Endothelial cell of umbilical vein (primary cell): ENCODE results near the gene FUT7. TPM values are rescaled to one million over a fixed set of nuclear protein-coding genes. Genes with fewer than 3 reads are reported as not detected.

ENCODE experiments used
- BruUV-seq: library from RNA; stranded (reverse); fragments of 400-500 nt; replicated peaks from 2 replicates; lab custom pipeline; 2021; lab: Mats Ljungman, UMichigan
- CTCF ChIA-PET: fragments of 300-600, 350-600 bp; sonication (Branson Sonifier 250); formaldehyde crosslinking; loops from one replicate; lab custom pipeline; 2021; ENCODE audit warnings: antibody characterized with exemption, inconsistent platforms; lab: Charles Lee
- POLR2A ChIA-PET: fragments of 300-600, 350-600 bp; sonication (Branson Sonifier 250); formaldehyde crosslinking; loops from one replicate; lab custom pipeline; 2021; ENCODE audit warnings: antibody characterized with exemption, inconsistent platforms; lab: Charles Lee
- DNase-seq: peaks from one replicate; pipeline ENCODE4 v3.0.0-alpha.2; 2011; ENCODE audit warnings: low read depth, low spot score
- FAIRE-seq: peaks from 2 replicates; lab custom pipeline; 2011; peaks lifted over from hg19 to GRCh38; lab: Jason Lieb, UNC
- H2AFZ ChIP-seq: 2 replicates; pipeline ENCODE4 v1.6.0; 2012; ENCODE audit warnings: low read depth, low read length, control low read depth, inconsistent platforms
- H3K27ac ChIP-seq: 2 replicates; pipeline ENCODE4 v1.5.1; 2011; ENCODE audit warnings: low read depth, mild to moderate bottlenecking, control low read depth, low read length, moderate library complexity; ENCODE audit not compliant: insufficient read depth
- H3K27me3 ChIP-seq, 2 experiments: 2 replicates each; pipeline versions ENCODE4 v1.6.0 to v1.6.1; 2011; ENCODE audit warnings: low read length in 2 of 2, mixed read lengths in 1 of 2; ENCODE audit not compliant: control insufficient read depth in 2 of 2, insufficient read depth in 2 of 2
- H3K36me3 ChIP-seq, 2 experiments: 2 replicates in 1 of 2; 3 replicates in 1 of 2; pipeline ENCODE4 v1.5.1; 2011; ENCODE audit warnings: low read length in 2 of 2, mild to moderate bottlenecking in 1 of 2, moderate library complexity in 1 of 2; ENCODE audit not compliant: control insufficient read depth in 2 of 2, insufficient read depth in 2 of 2; ENCODE audit errors: extremely low read depth in 1 of 2
- H3K4me1 ChIP-seq: 3 replicates; pipeline ENCODE4 v1.5.1; 2011; ENCODE audit warnings: mild to moderate bottlenecking, low read length; ENCODE audit not compliant: control insufficient read depth, insufficient read depth; ENCODE audit errors: extremely low read depth
- H3K4me2 ChIP-seq: 2 replicates; pipeline ENCODE4 v1.6.1; 2011; ENCODE audit warnings: low read length, control low read depth, mixed read lengths; ENCODE audit not compliant: insufficient read depth
- H3K4me3 ChIP-seq, 3 experiments: fragments of 200-600 bp in 1 of 3; sonication (generic), shearing (Covaris generic) in 1 of 3; replicated peaks in 1 of 3; 2 replicates each; pipeline ENCODE4 v1.5.1; 2011 to 2016; ENCODE audit warnings: control low read depth in 3 of 3, low read length in 3 of 3, mild to moderate bottlenecking in 2 of 3, inconsistent platforms in 1 of 3, low read depth in 1 of 3, moderate library complexity in 1 of 3; ENCODE audit not compliant: insufficient read depth in 1 of 3
- H3K79me2 ChIP-seq: 2 replicates; pipeline ENCODE4 v1.6.0; 2012; ENCODE audit warnings: low read length, inconsistent platforms; ENCODE audit not compliant: control insufficient read depth, insufficient read depth
- H3K9ac ChIP-seq: replicated peaks from 2 replicates; pipeline ENCODE3; 2011; ENCODE audit warnings: low read length, control low read depth; ENCODE audit not compliant: insufficient read depth; ENCODE audit errors: extremely low read depth
- H3K9me1 ChIP-seq: replicated peaks from 3 replicates; pipeline ENCODE4 v1.6.0; 2011; ENCODE audit warnings: mild to moderate bottlenecking, low read length; ENCODE audit not compliant: control insufficient read depth, insufficient read depth; ENCODE audit errors: extremely low read depth
- H3K9me3 ChIP-seq: replicated peaks from 2 replicates; pipeline ENCODE4 v1.5.1; 2012; ENCODE audit warnings: low read length, inconsistent platforms; ENCODE audit not compliant: control insufficient read depth, insufficient read depth
- H4K20me1 ChIP-seq: replicated peaks from 2 replicates; pipeline ENCODE3; 2011; ENCODE audit warnings: mild to moderate bottlenecking, low read length; ENCODE audit not compliant: control insufficient read depth, insufficient read depth; ENCODE audit errors: extremely low read depth
- EZH2 ChIP-seq: IDR thresholded peaks from 2 replicates; pipeline ENCODE4 v1.6.1; 2012; ENCODE audit warnings: borderline replicate concordance, low read depth, mild to moderate bottlenecking, moderate library complexity, low read length, inconsistent platforms; ENCODE audit not compliant: severe bottlenecking
- FOS ChIP-seq: IDR thresholded peaks from 2 replicates; pipeline ENCODE4 v1.6.1; 2011; ENCODE audit warnings: mild to moderate bottlenecking, low read length, moderate library complexity, borderline replicate concordance; ENCODE audit not compliant: insufficient read depth
- GATA2 ChIP-seq: IDR thresholded peaks from 2 replicates; pipeline ENCODE4 v1.7.0; 2011; ENCODE audit warnings: low read depth, mild to moderate bottlenecking, moderate library complexity, mixed read lengths, low read length; ENCODE audit not compliant: insufficient read length, insufficient read depth
- JUN ChIP-seq: IDR thresholded peaks from 2 replicates; pipeline ENCODE4 v1.6.1; 2011; ENCODE audit warnings: borderline replicate concordance, low read depth; ENCODE audit not compliant: insufficient read length, insufficient read depth
- MYC ChIP-seq: IDR thresholded peaks from one replicate; pipeline ENCODE4 v1.6.1; 2011; ENCODE audit warnings: mild to moderate bottlenecking, low read depth, low read length
- POLR2A ChIP-seq: IDR thresholded peaks from 2 replicates; pipeline ENCODE4 v1.6.1; 2012; ENCODE audit warnings: low read depth, mild to moderate bottlenecking, control low read depth, low read length
- POLR2AphosphoS5 ChIP-seq: IDR thresholded peaks from 2 replicates; pipeline ENCODE4 v1.6.1; 2012; ENCODE audit warnings: low read depth, mild to moderate bottlenecking, control low read depth, low read length, moderate library complexity; ENCODE audit not compliant: insufficient read depth
- dilution Hi-C: fragments of 300-500 bp; cut with MboI; formaldehyde crosslinking; loops from one replicate; pipeline ENCODE4 v1.15.0; 2019; ENCODE audit warnings: low sequenced_read_pairs; ENCODE audit not compliant: extremely low pct_ligation_motif_present
- intact Hi-C: fragments of 100-400 bp; cut with micrococcal nuclease; formaldehyde crosslinking; loops from one replicate; pipeline ENCODE4 v1.10.0; 2022
- polyA plus RNA-seq, 4 experiments: library from polyadenylated mRNA; depleted of rRNA in 3 of 4; stranded (reverse) in 3 of 4; unstranded in 1 of 4; fragments of >200 nt; gene quantifications; 2 replicates each; pipeline versions ENCODE4 v1.2.1 to v1.2.3, GENCODE V29; 2011 to 2012; ENCODE audit warnings: missing spikeins in 1 of 4
- total RNA-seq: library from RNA; stranded (reverse); gene quantifications from 2 replicates; pipeline ENCODE4 v1.2.3, GENCODE V29; 2021
- TF ChIP-seq, protein P1 (sequence below), 2 donors: IDR thresholded peaks; 1 replicate in 1 of 2; 2 replicates in 1 of 2; pipeline ENCODE4 v1.5.1; 2011; ENCODE audit warnings: low read length in 2 of 2, mild to moderate bottlenecking in 2 of 2, moderate library complexity in 2 of 2, control low read depth in 1 of 2, inconsistent platforms in 1 of 2, low read depth in 1 of 2; ENCODE audit not compliant: insufficient read depth in 1 of 2; ENCODE audit errors: extremely low read depth in 1 of 2
- TF ChIP-seq, protein P2 (sequence below): IDR thresholded peaks from 2 replicates; pipeline ENCODE4 v1.6.1; 2011; ENCODE audit not compliant: insufficient read depth, insufficient read length

FUT7 gene
- total and polyA plus RNA-seq, 2 donors (not counting 3 experiments of a cell fraction or from before 2014, with no cell fraction given): not detected

DNA sequence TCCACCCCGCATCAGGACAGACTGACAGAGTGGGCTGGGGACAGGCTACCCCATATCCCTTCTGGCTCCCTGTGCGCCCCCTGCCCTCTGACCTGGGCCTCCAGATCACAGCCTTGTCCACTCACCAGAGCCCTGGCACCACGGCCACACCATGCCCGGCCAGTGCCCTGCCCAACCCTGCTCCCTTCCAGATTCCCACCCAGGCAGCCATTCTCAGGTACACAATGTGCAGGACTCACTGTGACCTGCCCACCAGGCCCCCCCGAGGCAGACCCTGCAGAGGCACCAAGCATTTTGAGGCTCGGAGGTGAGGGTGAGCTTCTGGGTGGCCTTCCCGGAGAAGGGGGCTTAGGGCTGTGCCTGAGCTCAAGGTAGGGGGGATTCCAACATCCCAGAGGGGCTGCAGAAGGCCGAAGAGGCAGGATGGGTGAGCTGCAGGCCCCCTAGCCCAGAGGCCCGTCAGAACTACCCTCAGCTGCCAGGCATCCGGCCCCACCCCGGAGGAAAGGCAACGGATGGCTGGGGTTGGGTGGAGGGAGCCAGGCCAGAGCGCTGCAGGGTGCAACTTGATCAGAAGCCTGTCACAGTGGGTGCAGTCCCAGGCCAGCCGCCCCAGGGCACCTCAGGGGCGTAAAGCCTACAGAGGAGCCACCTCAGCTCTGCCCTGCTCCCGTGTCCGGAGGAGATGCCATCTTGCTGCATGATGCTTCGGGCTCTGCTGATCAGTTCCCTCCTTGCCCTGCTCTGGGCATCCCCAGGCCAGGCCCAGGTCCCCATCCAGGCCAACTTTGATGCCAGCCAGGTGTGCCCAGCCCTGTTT is 49.4 kb downstream of the FUT7 start, which contains the start of gene LCNL1:
LCNL1 (plus strand) TSS at position 762 of the 820 bp plus-strand sequence. CDS start 594 bp downstream, outside the sequence.
- Histone ChIP-seq H2AFZ (no peak within 1 kb of the TSS), H3K4me1 (peaks cover 4% of the 10 kb centered on the region), H3K36me3 (no peaks in the 10 kb centered on the region), H3K27ac (no peak within 1 kb of the TSS), H3K27me3 (peaks cover 3 to 10% of the 10 kb centered on the region in 2 experiments), H3K9me1 (no peaks in the 10 kb centered on the region), H3K9ac (no peak within 1 kb of the TSS), H3K4me2 (no peak within 1 kb of the TSS), H3K4me3 (no peak within 1 kb of the TSS), H3K9me3 (no peaks in the 10 kb centered on the region), H3K79me2 (no peaks in the 10 kb centered on the region), H4K20me1 (no peaks in the 10 kb centered on the region)
- intact Hi-C loops (no loop called here), dilution Hi-C loops (no loop called here)
- POLR2A ChIA-PET: no interaction called here
- DNase-seq (no peak), FAIRE-seq (no peak)
- BruUV-seq: no TSS peak
- CTCF ChIA-PET: interaction anchor here (1.4 kb wide), 1 partner anchor 10 kb away, joined by 3 read pairs; the partner anchor contains the start of gene PAXX
- TF ChIP-seq, protein P1, sequence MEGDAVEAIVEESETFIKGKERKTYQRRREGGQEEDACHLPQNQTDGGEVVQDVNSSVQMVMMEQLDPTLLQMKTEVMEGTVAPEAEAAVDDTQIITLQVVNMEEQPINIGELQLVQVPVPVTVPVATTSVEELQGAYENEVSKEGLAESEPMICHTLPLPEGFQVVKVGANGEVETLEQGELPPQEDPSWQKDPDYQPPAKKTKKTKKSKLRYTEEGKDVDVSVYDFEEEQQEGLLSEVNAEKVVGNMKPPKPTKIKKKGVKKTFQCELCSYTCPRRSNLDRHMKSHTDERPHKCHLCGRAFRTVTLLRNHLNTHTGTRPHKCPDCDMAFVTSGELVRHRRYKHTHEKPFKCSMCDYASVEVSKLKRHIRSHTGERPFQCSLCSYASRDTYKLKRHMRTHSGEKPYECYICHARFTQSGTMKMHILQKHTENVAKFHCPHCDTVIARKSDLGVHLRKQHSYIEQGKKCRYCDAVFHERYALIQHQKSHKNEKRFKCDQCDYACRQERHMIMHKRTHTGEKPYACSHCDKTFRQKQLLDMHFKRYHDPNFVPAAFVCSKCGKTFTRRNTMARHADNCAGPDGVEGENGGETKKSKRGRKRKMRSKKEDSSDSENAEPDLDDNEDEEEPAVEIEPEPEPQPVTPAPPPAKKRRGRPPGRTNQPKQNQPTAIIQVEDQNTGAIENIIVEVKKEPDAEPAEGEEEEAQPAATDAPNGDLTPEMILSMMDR (IDR thresholded peaks at IDR 0.05; ENCODE audit: extremely low read depth in 1 of 2, insufficient read depth in 1 of 2, low read depth in 1 of 2, low read length in 2 of 2): no peak
- TF ChIP-seq JUN: no peak
- TF ChIP-seq MYC: no peak
- no peak for TF ChIP-seq GATA2
- TF ChIP-seq, protein P2, sequence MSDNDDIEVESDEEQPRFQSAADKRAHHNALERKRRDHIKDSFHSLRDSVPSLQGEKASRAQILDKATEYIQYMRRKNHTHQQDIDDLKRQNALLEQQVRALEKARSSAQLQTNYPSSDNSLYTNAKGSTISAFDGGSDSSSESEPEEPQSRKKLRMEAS: no peak
- TF ChIP-seq POLR2A: no peak
- TF ChIP-seq FOS: no peak
- no peak for TF ChIP-seq EZH2
- TF ChIP-seq POLR2AphosphoS5: no peak
